SU-DHL-6 (cell line): ENCODE results near the gene SCFD2.

Experiments used
- CTCF ChIP-seq: fragments of 200-600 bp; sonication (generic); IDR thresholded peaks from one replicate; pipeline ENCODE4 v1.5.1; 2017; ENCODE audit warnings: antibody characterized with exemption, mild to moderate bottlenecking, low read length, moderate library complexity; ENCODE audit not compliant: insufficient read depth, poor library complexity, severe bottlenecking
- EZH2phosphoT487 ChIP-seq: fragments of 200-600 bp; sonication (generic), shearing (Covaris generic); conservative IDR thresholded peaks from 2 replicates; pipeline ENCODE4 v1.6.1; 2018; ENCODE audit warnings: mild to moderate bottlenecking, antibody characterized with exemption, low read length, moderate library complexity, mixed read lengths

- TF ChIP-seq EZH2phosphoT487 (no peak), CTCF (no peak)
Measured at GRCh38 chr4:52840531-52841370, 525.1 kb downstream of the SCFD2 start.
